ENCODE results near the gene PCCA.
"Not testable (repeated sequence)": the region's sequence is repeated elsewhere in the genome, so short reads cannot be mapped to it uniquely, and the experiment has no call there.

DNA sequence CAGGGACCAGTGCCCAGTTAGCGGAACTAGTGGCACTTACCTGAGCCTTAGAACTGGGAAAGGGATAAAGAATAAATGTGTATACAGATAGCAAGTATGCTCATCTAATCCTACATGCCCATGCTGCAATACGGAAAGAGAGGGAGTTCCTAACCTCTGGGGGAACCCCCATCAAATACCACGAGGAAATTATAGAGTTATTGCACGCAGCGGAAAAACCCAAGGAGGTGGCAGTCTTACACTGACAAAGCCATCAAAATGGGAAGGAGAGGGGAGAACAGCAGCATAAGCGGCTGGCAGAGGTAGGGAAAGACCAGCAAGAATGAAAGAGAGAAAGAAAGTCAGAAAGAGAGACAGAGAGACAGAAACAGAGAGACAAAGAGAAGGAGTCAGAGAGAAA lies 5.5 kb upstream of the PCCA start:
- TF ChIP-seq, protein P1, sequence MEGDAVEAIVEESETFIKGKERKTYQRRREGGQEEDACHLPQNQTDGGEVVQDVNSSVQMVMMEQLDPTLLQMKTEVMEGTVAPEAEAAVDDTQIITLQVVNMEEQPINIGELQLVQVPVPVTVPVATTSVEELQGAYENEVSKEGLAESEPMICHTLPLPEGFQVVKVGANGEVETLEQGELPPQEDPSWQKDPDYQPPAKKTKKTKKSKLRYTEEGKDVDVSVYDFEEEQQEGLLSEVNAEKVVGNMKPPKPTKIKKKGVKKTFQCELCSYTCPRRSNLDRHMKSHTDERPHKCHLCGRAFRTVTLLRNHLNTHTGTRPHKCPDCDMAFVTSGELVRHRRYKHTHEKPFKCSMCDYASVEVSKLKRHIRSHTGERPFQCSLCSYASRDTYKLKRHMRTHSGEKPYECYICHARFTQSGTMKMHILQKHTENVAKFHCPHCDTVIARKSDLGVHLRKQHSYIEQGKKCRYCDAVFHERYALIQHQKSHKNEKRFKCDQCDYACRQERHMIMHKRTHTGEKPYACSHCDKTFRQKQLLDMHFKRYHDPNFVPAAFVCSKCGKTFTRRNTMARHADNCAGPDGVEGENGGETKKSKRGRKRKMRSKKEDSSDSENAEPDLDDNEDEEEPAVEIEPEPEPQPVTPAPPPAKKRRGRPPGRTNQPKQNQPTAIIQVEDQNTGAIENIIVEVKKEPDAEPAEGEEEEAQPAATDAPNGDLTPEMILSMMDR (IDR thresholded peaks at IDR 0.05) = not testable (repeated sequence)
- TF ChIP-seq TAF1 (IDR thresholded peaks at IDR 0.05; ENCODE audit: borderline replicate concordance, low read depth, low read length); FOXM1 (IDR thresholded peaks at IDR 0.05; ENCODE audit: low read depth); YY1 (IDR thresholded peaks at IDR 0.05; ENCODE audit: low read depth): not testable (repeated sequence)
- TF ChIP-seq, protein P2, sequence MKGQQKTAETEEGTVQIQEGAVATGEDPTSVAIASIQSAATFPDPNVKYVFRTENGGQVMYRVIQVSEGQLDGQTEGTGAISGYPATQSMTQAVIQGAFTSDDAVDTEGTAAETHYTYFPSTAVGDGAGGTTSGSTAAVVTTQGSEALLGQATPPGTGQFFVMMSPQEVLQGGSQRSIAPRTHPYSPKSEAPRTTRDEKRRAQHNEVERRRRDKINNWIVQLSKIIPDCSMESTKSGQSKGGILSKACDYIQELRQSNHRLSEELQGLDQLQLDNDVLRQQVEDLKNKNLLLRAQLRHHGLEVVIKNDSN (IDR thresholded peaks at IDR 0.05; ENCODE audit: borderline replicate concordance, low read depth) = not testable (repeated sequence)
- TF ChIP-seq, protein P3, sequence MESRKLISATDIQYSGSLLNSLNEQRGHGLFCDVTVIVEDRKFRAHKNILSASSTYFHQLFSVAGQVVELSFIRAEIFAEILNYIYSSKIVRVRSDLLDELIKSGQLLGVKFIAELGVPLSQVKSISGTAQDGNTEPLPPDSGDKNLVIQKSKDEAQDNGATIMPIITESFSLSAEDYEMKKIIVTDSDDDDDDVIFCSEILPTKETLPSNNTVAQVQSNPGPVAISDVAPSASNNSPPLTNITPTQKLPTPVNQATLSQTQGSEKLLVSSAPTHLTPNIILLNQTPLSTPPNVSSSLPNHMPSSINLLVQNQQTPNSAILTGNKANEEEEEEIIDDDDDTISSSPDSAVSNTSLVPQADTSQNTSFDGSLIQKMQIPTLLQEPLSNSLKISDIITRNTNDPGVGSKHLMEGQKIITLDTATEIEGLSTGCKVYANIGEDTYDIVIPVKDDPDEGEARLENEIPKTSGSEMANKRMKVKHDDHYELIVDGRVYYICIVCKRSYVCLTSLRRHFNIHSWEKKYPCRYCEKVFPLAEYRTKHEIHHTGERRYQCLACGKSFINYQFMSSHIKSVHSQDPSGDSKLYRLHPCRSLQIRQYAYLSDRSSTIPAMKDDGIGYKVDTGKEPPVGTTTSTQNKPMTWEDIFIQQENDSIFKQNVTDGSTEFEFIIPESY (IDR thresholded peaks at IDR 0.05; ENCODE audit: borderline replicate concordance, low read depth) = not testable (repeated sequence)
- TF ChIP-seq, protein P4, sequence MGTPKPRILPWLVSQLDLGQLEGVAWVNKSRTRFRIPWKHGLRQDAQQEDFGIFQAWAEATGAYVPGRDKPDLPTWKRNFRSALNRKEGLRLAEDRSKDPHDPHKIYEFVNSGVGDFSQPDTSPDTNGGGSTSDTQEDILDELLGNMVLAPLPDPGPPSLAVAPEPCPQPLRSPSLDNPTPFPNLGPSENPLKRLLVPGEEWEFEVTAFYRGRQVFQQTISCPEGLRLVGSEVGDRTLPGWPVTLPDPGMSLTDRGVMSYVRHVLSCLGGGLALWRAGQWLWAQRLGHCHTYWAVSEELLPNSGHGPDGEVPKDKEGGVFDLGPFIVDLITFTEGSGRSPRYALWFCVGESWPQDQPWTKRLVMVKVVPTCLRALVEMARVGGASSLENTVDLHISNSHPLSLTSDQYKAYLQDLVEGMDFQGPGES (IDR thresholded peaks at IDR 0.05; ENCODE audit: low read depth, low read length) = not testable (repeated sequence)
- TF ChIP-seq, protein P5, sequence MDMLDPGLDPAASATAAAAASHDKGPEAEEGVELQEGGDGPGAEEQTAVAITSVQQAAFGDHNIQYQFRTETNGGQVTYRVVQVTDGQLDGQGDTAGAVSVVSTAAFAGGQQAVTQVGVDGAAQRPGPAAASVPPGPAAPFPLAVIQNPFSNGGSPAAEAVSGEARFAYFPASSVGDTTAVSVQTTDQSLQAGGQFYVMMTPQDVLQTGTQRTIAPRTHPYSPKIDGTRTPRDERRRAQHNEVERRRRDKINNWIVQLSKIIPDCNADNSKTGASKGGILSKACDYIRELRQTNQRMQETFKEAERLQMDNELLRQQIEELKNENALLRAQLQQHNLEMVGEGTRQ (IDR thresholded peaks at IDR 0.05; ENCODE audit: borderline replicate concordance, low read depth, low read length) = not testable (repeated sequence)
